GM23338 (cell line): Measurements from ENCODE around the gene CAMTA1. TPM values are rescaled to one million over a fixed set of nuclear protein-coding genes. Genes with fewer than 3 reads are reported as not detected.

Experiments used
- ATAC-seq: fragments of 200-7000 bp; cut with Tn5 transposase; 3 replicates; pipeline ENCODE4 v1.9.1; 2020
- DNase-seq: peaks from one replicate; pipeline ENCODE4 v3.0.0-alpha.2; 2015; ENCODE audit warnings: low spot score
- H2AFZ ChIP-seq: fragments of 200-600 bp; sonication (generic); 2 replicates; pipeline ENCODE4 v1.8.0; 2016; ENCODE audit warnings: antibody characterized with exemption, mild to moderate bottlenecking, moderate library complexity
- H3F3A ChIP-seq: fragments of 200-600 bp; sonication (generic); replicated peaks from 2 replicates; pipeline ENCODE4 v1.8.0; 2017; ENCODE audit warnings: antibody characterized with exemption, mixed run types, low read depth
- H3K27ac ChIP-seq: fragments of 200-600 bp; sonication (generic); 2 replicates; pipeline ENCODE4 v1.6.1; 2016; ENCODE audit warnings: low read depth
- H3K27me3 ChIP-seq: fragments of 200-600 bp; sonication (generic); 2 replicates; pipeline ENCODE4 v1.8.0; 2016; ENCODE audit warnings: mild to moderate bottlenecking, mixed run types, moderate library complexity; ENCODE audit not compliant: insufficient read depth
- H3K36me3 ChIP-seq: fragments of 200-600 bp; sonication (generic); 2 replicates; pipeline ENCODE4 v1.8.0; 2016; ENCODE audit warnings: mild to moderate bottlenecking; ENCODE audit not compliant: insufficient read depth
- H3K4me1 ChIP-seq: fragments of 200-600 bp; sonication (generic); 2 replicates; pipeline ENCODE4 v1.8.0; 2016; ENCODE audit warnings: mild to moderate bottlenecking, moderate library complexity; ENCODE audit not compliant: insufficient read depth
- H3K4me2 ChIP-seq: fragments of 200-600 bp; sonication (generic); 2 replicates; pipeline ENCODE4 v1.7.1; 2017; ENCODE audit warnings: mixed run types
- H3K4me3 ChIP-seq: fragments of 200-600 bp; sonication (generic); 2 replicates; pipeline ENCODE4 v1.6.1; 2016; ENCODE audit warnings: mixed run types
- H3K79me2 ChIP-seq: fragments of 200-600 bp; sonication (generic); replicated peaks from 2 replicates; pipeline ENCODE4 v1.8.0; 2017; ENCODE audit warnings: mild to moderate bottlenecking; ENCODE audit not compliant: insufficient read depth
- H3K9me2 ChIP-seq: fragments of 200-600 bp; sonication (generic); 2 replicates; pipeline ENCODE4 v1.8.0; 2017; ENCODE audit not compliant: insufficient read depth
- H4K20me1 ChIP-seq: fragments of 200-600 bp; sonication (generic); replicated peaks from 2 replicates; pipeline ENCODE4 v1.8.0; 2017; ENCODE audit warnings: mild to moderate bottlenecking; ENCODE audit not compliant: insufficient read depth
- H3K27ac Mint-ChIP-seq: 2 replicates; pipeline ENCODE4 v1.8.0; 2020; ENCODE audit warnings: inconsistent platforms, mild to moderate bottlenecking, moderate library complexity, mixed read lengths
- H3K27me3 Mint-ChIP-seq: 3 replicates; pipeline ENCODE4 v1.8.0; 2022; ENCODE audit warnings: low read depth, mild to moderate bottlenecking, moderate library complexity, mixed read lengths, inconsistent platforms; ENCODE audit not compliant: insufficient read depth, poor library complexity
- H3K36me3 Mint-ChIP-seq: 3 replicates; pipeline ENCODE4 v1.8.0; 2021; ENCODE audit warnings: low read depth, mild to moderate bottlenecking, inconsistent platforms, moderate library complexity, mixed read lengths
- H3K4me1 Mint-ChIP-seq: 3 replicates; pipeline ENCODE4 v1.8.0; 2020; ENCODE audit warnings: mild to moderate bottlenecking, inconsistent platforms, mixed read lengths
- H3K4me3 Mint-ChIP-seq: 3 replicates; pipeline ENCODE4 v1.8.0; 2021; ENCODE audit warnings: moderate library complexity, mild to moderate bottlenecking, inconsistent platforms, mixed read lengths
- H3K9me3 Mint-ChIP-seq: 3 replicates; pipeline ENCODE4 v1.8.0; 2020; ENCODE audit warnings: moderate library complexity, mild to moderate bottlenecking, inconsistent platforms, mixed read lengths
- CREB1 ChIP-seq: fragments of 250-450 bp; sonication (Bioruptor Pico); IDR thresholded peaks from 2 replicates; pipeline ENCODE4 v1.5.0; 2020; ENCODE audit warnings: low read depth, mild to moderate bottlenecking, moderate library complexity
- EZH2 ChIP-seq: fragments of 200-600 bp; sonication (generic); IDR thresholded peaks from one replicate; pipeline ENCODE4 v1.8.0; 2017; ENCODE audit warnings: antibody characterized with exemption, mild to moderate bottlenecking, low read depth; ENCODE audit not compliant: unreplicated experiment
- JUNB ChIP-seq: IDR thresholded peaks from one replicate; pipeline ENCODE4 v1.6.1; 2016; ENCODE audit warnings: antibody characterized with exemption; ENCODE audit not compliant: unreplicated experiment
- NANOG ChIP-seq: IDR thresholded peaks from 2 replicates; pipeline ENCODE4 v1.6.1; 2016; ENCODE audit warnings: antibody characterized with exemption, borderline replicate concordance
- ZNF114 ChIP-seq: fragments of 250-450 bp; sonication (Bioruptor Pico); IDR thresholded peaks from 2 replicates; pipeline ENCODE4 v1.5.0; 2020; ENCODE audit warnings: mild to moderate bottlenecking, moderate library complexity
- ZNF331 ChIP-seq: fragments of 250-450 bp; sonication (Bioruptor Pico); IDR thresholded peaks from 2 replicates; pipeline ENCODE4 v1.5.0; 2020; ENCODE audit warnings: low read depth, mild to moderate bottlenecking, moderate library complexity
- polyA plus RNA-seq: library from polyadenylated mRNA; unstranded; fragments of >200 nt; fragmentation: Nextera tagmentation; extraction: Ambion mirVana; gene quantifications from 2 replicates; pipeline ENCODE4 v1.2.1, GENCODE V29; 2016
- total RNA-seq: library from RNA; depleted of rRNA; stranded (reverse); fragments of >200 nt; shearing (Covaris generic); gene quantifications from 2 replicates; pipeline ENCODE4 v1.2.3, GENCODE V29; 2014
- TF ChIP-seq, protein P1 (sequence below), 2 experiments: fragments of 200-600 bp in 1 of 2; sonication (generic) in 1 of 2; conservative IDR thresholded peaks; 2 replicates each; pipeline versions ENCODE4 v1.5.1 to v1.6.1; 2016 to 2017; ENCODE audit warnings: antibody characterized with exemption in 2 of 2, low read depth in 2 of 2, mild to moderate bottlenecking in 2 of 2, moderate library complexity in 1 of 2
- TF ChIP-seq, protein P2 (sequence below): IDR thresholded peaks from 2 replicates; pipeline ENCODE4 v1.6.1; 2016; ENCODE audit warnings: antibody characterized with exemption
- TF ChIP-seq, protein P3 (sequence below): IDR thresholded peaks from one replicate; pipeline ENCODE4 v1.6.1; 2018; ENCODE audit warnings: antibody characterized with exemption; ENCODE audit not compliant: unreplicated experiment

CAMTA1 gene
- total and polyA plus RNA-seq, 2 experiments from 2014 or later: 115 to 519 TPM

- Histone ChIP-seq H3K27ac (no peak overlapping the region), H3K4me2 (no peak overlapping the region)
Measured at GRCh38 chr1:7656557-7657215, 871.4 kb downstream of the CAMTA1 start.

GRCh38 chr1:7657287-7658016, 872.2 kb downstream of the CAMTA1 start:
- Histone ChIP-seq H2AFZ (no peak overlapping the region), H3K4me2 (no peak overlapping the region), H3F3A (no peaks in the 10 kb centered on the region), H3K4me1 (no peaks in the 10 kb centered on the region), H3K4me3 (no peak overlapping the region), H3K27me3 (no peaks in the 10 kb centered on the region), H4K20me1 (no peaks in the 10 kb centered on the region), H3K79me2 (no peaks in the 10 kb centered on the region), H3K9me2 (no peaks in the 10 kb centered on the region), H3K27ac (no peak overlapping the region), H3K36me3 (no peaks in the 10 kb centered on the region)
- Mint-ChIP-seq H3K27ac (no peak overlapping the region), H3K27me3 (peaks cover 2% of the 10 kb centered on the region), H3K9me3 (no peaks in the 10 kb centered on the region), H3K4me3 (no peak overlapping the region), H3K36me3 (no peaks in the 10 kb centered on the region), H3K4me1 (0 out of 3 replicates have a peak, but pooled peaks cover 3% of the 10 kb centered on the region)
- ATAC-seq (no peak), DNase-seq (no peak)
- TF ChIP-seq JUNB: no peak
- no peak for TF ChIP-seq NANOG
- TF ChIP-seq, protein P1, sequence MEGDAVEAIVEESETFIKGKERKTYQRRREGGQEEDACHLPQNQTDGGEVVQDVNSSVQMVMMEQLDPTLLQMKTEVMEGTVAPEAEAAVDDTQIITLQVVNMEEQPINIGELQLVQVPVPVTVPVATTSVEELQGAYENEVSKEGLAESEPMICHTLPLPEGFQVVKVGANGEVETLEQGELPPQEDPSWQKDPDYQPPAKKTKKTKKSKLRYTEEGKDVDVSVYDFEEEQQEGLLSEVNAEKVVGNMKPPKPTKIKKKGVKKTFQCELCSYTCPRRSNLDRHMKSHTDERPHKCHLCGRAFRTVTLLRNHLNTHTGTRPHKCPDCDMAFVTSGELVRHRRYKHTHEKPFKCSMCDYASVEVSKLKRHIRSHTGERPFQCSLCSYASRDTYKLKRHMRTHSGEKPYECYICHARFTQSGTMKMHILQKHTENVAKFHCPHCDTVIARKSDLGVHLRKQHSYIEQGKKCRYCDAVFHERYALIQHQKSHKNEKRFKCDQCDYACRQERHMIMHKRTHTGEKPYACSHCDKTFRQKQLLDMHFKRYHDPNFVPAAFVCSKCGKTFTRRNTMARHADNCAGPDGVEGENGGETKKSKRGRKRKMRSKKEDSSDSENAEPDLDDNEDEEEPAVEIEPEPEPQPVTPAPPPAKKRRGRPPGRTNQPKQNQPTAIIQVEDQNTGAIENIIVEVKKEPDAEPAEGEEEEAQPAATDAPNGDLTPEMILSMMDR (conservative IDR thresholded peaks at IDR 0.05; ENCODE audit: low read depth in 2 of 2): no peak
- TF ChIP-seq ZNF331 (CRISPR knock-in tag): no peak
- TF ChIP-seq ZNF114 (CRISPR knock-in tag): no peak
- TF ChIP-seq EZH2: no peak
- TF ChIP-seq, protein P2, sequence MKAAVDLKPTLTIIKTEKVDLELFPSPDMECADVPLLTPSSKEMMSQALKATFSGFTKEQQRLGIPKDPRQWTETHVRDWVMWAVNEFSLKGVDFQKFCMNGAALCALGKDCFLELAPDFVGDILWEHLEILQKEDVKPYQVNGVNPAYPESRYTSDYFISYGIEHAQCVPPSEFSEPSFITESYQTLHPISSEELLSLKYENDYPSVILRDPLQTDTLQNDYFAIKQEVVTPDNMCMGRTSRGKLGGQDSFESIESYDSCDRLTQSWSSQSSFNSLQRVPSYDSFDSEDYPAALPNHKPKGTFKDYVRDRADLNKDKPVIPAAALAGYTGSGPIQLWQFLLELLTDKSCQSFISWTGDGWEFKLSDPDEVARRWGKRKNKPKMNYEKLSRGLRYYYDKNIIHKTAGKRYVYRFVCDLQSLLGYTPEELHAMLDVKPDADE: no peak
- TF ChIP-seq CREB1: no peak

More at GRCh38 chr1:7656557-7657215, 871.4 kb downstream of the CAMTA1 start:
- no peak for DNase-seq
- no peaks in the 10 kb centered on the region for H3K36me3 ChIP-seq
- no peak overlapping the region for H3K27ac Mint-ChIP-seq
- H3K9me3 Mint-ChIP-seq: no peaks in the 10 kb centered on the region
- TF ChIP-seq, protein P3, sequence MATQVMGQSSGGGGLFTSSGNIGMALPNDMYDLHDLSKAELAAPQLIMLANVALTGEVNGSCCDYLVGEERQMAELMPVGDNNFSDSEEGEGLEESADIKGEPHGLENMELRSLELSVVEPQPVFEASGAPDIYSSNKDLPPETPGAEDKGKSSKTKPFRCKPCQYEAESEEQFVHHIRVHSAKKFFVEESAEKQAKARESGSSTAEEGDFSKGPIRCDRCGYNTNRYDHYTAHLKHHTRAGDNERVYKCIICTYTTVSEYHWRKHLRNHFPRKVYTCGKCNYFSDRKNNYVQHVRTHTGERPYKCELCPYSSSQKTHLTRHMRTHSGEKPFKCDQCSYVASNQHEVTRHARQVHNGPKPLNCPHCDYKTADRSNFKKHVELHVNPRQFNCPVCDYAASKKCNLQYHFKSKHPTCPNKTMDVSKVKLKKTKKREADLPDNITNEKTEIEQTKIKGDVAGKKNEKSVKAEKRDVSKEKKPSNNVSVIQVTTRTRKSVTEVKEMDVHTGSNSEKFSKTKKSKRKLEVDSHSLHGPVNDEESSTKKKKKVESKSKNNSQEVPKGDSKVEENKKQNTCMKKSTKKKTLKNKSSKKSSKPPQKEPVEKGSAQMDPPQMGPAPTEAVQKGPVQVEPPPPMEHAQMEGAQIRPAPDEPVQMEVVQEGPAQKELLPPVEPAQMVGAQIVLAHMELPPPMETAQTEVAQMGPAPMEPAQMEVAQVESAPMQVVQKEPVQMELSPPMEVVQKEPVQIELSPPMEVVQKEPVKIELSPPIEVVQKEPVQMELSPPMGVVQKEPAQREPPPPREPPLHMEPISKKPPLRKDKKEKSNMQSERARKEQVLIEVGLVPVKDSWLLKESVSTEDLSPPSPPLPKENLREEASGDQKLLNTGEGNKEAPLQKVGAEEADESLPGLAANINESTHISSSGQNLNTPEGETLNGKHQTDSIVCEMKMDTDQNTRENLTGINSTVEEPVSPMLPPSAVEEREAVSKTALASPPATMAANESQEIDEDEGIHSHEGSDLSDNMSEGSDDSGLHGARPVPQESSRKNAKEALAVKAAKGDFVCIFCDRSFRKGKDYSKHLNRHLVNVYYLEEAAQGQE: no peak
- TF ChIP-seq, protein P2: no peak
- TF ChIP-seq JUNB: no peak
- H3K4me3 Mint-ChIP-seq: no peak overlapping the region
- no peaks in the 10 kb centered on the region for H3K27me3 ChIP-seq
- H3K79me2 ChIP-seq: no peaks in the 10 kb centered on the region
- peaks cover 2% of the 10 kb centered on the region for H3K27me3 Mint-ChIP-seq
- no peak overlapping the region for H3K4me3 ChIP-seq
- no peaks in the 10 kb centered on the region for H4K20me1 ChIP-seq
- H3K4me1 ChIP-seq: no peaks in the 10 kb centered on the region
- ATAC-seq: peak; percentile 54
- peaks cover 3% of the 10 kb centered on the region; the same call in 1 of the 3 replicates for H3K4me1 Mint-ChIP-seq
- no peak overlapping the region for H2AFZ ChIP-seq
- no peaks in the 10 kb centered on the region for H3K36me3 Mint-ChIP-seq
- no peaks in the 10 kb centered on the region for H3F3A ChIP-seq
- no peaks in the 10 kb centered on the region for H3K9me2 ChIP-seq
